GM20431 (cell line): ENCODE results near the gene SPHKAP.
"Not testable (repeated sequence)": the region's sequence is repeated elsewhere in the genome, so short reads cannot be mapped to it uniquely, and the experiment has no call there.

Experiments
- in situ Hi-C: fragments of 300-500 bp; cut with MseI, MboI; formaldehyde crosslinking; loops from one replicate; pipeline ENCODE4 v1.15.0; 2020; ENCODE audit warnings: low sequenced_read_pairs; ENCODE audit not compliant: unreplicated experiment

SPHKAP gene

GRCh38 chr2:228039752-228040534 lies 141.5 kb downstream of the SPHKAP start:
- in situ Hi-C loops, result no loop called here

- in situ Hi-C loops, result no loop called here
These were observed 142.5 kb downstream of the SPHKAP start for GRCh38 chr2:228038967-228039366.

- in situ Hi-C loops, result no loop called here
These were observed 143.6 kb downstream of the SPHKAP start for GRCh38 chr2:228037915-228038314.

GRCh38 chr2:228023619-228024018 lies 157.9 kb downstream of the SPHKAP start:
- in situ Hi-C loops, result no loop called here

- in situ Hi-C loops, result no loop called here
These were observed 163.2 kb downstream of the SPHKAP start for GRCh38 chr2:228018311-228018710.

GRCh38 chr2:228017784-228018183 lies 163.7 kb downstream of the SPHKAP start:
- in situ Hi-C loops, result no loop called here

GRCh38 chr2:228016402-228016801 lies 165.1 kb downstream of the SPHKAP start:
- in situ Hi-C loops, result no loop called here

GRCh38 chr2:228015741-228016140 lies 165.7 kb downstream of the SPHKAP start:
- in situ Hi-C loops, result no loop called here

GRCh38 chr2:227996366-227996765 lies 185.1 kb downstream of the SPHKAP start:
- in situ Hi-C loops, result no loop called here

GRCh38 chr2:227990937-227991336 lies 190.6 kb downstream of the SPHKAP start:
- in situ Hi-C loops, result no loop called here

- in situ Hi-C loops, result no loop called here
These were observed 208.2 kb downstream of the SPHKAP start for GRCh38 chr2:227973241-227973640.

GRCh38 chr2:227971619-227972230 lies 209.8 kb downstream of the SPHKAP start:
- in situ Hi-C loops, result no loop called here

- in situ Hi-C loops, result no loop called here
These were observed 221.2 kb downstream of the SPHKAP start for GRCh38 chr2:227960317-227960716.

- in situ Hi-C loops, result no loop called here
These were observed 238.5 kb downstream of the SPHKAP start for GRCh38 chr2:227942965-227943364.

GRCh38 chr2:227942021-227942420 lies 239.5 kb downstream of the SPHKAP start:
- in situ Hi-C loops, result no loop called here

GRCh38 chr2:227939271-227940027 lies 242.0 kb downstream of the SPHKAP start:
- in situ Hi-C loops, result no loop called here

GRCh38 chr2:227936249-227936648 lies 245.2 kb downstream of the SPHKAP start:
- in situ Hi-C loops, result not testable (repeated sequence)

- in situ Hi-C loops, result no loop called here
These were observed 247.6 kb downstream of the SPHKAP start for GRCh38 chr2:227933884-227934283.

GRCh38 chr2:227932403-227932802 lies 249.1 kb downstream of the SPHKAP start:
- in situ Hi-C loops, result no loop called here

GRCh38 chr2:227932001-227932400 lies 249.5 kb downstream of the SPHKAP start:
- in situ Hi-C loops, result no loop called here
